ENCODE results near the gene NETO2. TPM values are rescaled to one million over a fixed set of nuclear protein-coding genes. Genes with fewer than 3 reads are reported as not detected.
"Not testable (repeated sequence)": the region's sequence is repeated elsewhere in the genome, so short reads cannot be mapped to it uniquely, and the experiment has no call there.

Gene NETO2, protein sequence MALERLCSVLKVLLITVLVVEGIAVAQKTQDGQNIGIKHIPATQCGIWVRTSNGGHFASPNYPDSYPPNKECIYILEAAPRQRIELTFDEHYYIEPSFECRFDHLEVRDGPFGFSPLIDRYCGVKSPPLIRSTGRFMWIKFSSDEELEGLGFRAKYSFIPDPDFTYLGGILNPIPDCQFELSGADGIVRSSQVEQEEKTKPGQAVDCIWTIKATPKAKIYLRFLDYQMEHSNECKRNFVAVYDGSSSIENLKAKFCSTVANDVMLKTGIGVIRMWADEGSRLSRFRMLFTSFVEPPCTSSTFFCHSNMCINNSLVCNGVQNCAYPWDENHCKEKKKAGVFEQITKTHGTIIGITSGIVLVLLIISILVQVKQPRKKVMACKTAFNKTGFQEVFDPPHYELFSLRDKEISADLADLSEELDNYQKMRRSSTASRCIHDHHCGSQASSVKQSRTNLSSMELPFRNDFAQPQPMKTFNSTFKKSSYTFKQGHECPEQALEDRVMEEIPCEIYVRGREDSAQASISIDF
- polyA plus RNA-seq (2014; cell fraction: cytosol; rRNA removed), result 92.3 and 101 TPM in 2 replicates
- 77.1 and 109 TPM in 2 replicates for polyA plus RNA-seq (2014; cell fraction: nucleus; rRNA removed)

DNA sequence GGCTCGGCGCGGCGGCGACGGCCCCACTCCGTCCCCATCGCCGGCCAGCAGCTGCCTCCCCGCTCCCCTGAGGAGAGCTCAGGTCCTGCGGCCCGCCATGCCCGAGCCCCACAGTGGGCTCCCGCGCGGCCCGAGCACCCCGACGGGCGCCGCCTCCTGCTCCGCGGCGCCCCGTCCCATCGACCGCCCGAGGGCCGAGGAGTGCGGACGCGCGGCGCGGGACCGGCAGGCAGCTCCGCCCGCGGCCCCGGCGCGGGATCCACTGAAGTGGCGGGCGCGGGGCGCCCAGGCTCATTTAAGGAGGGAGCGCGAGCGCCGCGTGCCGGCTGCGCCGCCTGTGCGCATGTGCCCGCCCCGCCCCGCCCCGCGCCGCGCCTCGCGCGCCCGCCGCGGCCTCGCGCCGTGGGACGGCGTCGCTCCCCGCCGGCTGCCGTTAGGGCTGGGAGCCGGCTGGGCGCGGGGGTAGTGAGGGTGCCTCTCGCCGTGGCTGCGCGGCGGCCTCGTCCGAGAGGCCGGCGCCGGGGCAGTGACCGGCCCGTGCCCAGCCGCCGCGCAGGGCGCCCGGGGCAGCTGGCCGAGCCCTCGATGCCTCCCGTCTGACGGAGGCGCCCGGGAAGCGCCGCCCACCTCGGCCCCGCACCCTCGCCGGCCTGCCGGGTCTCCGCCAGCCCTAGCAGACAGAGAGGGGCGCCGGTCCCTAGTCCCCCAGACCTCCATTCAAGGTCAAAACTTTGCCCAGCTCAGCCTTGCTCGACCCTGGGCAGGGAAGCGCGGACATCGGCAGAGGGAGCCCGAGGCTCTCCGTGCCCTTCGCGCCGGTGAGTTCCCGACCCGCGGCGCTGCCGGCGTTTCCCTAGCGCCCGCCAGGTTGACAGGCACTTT, at the start of gene NETO2:
Gene NETO2, minus strand, starts transcription at position 269 of the 882 bp plus-strand sequence. CDS start 333 bp downstream, outside the sequence.
- DNase-seq (ENCODE audit: low spot score), result peak; percentile 67

DNA sequence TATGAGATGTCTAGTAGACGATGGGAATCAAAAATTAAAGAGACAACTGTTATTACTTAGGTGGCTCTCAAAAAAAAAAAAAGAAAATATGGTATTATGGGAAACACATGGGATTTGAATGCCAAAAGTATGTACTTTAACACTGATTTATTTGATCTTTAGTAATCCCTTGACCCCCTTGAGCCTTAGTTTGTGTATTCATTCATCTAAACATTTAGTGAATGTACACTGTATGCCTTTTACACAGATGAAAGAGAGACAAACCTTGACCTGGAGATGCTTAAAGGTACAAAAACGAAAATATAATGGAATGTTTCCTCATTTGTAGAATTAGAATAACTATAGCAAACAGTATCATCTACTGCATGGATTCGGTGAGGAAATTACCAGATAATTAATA, 38.6 kb upstream of the NETO2 start:
- no peak for DNase-seq (ENCODE audit: low spot score)

DNA sequence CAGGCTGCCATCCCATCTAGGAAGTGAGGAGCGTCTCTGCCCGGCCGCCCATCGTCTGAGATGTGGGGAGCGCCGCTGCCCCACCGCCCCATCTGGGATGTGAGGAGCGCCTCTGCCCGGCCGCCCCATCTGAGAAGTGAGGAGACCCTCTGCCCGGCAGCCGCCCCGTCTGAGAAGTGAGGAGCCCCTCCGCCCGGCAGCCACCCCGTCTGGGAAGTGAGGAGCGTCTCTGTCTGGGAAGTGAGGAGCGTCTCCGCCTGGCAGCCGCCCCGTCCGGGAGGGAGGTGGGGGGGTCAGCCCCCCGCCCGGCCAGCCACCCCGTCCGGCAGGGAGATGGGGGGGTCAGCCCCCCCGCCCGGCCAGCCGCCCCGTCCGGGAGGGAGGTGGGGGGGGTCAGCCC, 37.3 kb upstream of the NETO2 start:
- DNase-seq (ENCODE audit: low spot score), result not testable (repeated sequence)

DNA sequence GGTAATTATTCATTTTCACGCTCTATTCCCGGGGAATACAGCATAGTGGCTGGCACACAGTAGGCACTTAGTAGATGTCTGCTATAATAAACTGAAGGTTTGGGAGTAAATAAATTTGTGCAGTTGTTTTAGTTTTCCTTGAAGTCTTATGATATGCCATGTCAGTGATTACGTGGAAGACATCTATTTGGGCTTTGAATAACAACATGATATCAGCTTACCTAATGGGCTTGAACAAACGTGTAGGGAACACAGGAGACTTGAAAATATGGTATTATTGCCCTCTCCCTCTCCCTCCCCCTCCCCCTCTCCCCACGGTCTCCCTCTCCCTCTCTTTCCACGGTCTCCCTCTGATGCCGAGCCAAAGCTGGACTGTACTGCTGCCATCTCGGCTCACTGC, 36.3 kb upstream of the NETO2 start:
- DNase-seq (ENCODE audit: low spot score), result no peak

DNA sequence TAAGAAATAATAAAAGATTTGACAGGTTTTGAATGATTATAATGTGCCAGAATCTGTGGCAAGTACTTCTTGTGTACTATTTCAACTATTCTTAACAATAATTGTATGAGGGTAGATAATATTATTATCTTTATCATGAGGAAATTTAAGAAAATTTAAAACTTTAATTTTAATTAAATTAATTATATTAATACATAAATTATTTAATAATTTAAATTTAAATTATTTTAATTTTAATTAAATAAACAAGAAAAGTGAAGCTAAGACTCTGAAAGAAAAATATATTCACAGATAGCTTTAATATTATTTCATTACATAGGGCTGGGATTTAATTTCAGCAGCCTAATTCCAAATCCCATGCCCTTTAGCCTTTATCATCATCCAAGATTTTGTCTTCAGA, 31.4 kb upstream of the NETO2 start:
- no peak for DNase-seq (ENCODE audit: low spot score)

DNA sequence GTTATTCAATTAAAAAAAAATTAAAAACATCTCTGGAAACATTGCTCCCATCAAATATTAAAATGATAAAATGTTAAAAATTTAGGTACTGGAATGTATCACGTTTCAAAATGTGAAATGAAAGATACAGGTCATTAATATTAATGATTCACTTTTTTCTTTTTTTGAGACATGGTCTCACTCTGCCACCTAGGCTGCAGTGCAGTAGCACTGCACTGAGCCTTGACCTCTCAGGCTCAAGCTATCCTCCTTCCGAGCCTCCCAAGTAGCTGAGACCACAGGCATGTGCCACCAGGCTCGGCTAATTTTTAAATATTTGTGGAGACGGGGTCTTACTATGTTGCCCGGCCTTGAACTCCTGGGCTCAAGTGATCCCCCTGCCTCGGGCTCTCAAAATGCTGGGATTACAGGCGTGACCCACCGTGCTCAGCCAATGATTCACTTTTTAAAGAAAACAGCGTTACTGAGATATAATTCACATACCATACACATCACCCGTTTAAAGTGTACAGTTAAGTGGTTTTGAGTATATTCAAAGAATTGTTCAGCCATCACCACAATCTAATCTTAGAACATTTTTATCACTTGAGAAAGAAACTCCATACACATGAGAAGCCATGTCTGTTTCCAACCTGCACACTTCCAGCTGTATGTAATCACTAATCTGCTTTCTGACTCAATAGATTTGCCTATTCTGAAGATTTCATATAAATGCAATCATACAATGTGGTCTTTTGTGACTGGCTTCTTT, 19.1 kb upstream of the NETO2 start:
- DNase-seq (ENCODE audit: low spot score), result no peak

DNA sequence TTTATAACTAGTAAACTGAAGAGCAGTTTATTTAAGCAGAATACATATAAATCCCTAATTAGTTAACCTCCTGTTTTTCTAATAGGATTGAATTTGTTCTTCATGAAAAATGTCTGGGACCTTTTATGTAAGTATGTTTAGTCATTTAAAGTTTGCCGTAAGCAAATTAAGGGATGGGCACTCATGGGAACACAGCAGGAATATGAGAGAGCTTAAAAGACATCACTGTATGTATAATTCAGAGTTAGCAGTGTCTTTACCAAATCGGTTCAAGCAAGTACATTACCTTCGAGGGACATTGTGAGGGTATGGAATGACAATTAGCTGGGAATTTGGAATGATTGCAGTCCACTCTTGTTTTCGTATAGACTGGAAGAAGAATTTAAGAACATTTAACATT, 17.7 kb upstream of the NETO2 start:
- no peak for DNase-seq (ENCODE audit: low spot score)

DNA sequence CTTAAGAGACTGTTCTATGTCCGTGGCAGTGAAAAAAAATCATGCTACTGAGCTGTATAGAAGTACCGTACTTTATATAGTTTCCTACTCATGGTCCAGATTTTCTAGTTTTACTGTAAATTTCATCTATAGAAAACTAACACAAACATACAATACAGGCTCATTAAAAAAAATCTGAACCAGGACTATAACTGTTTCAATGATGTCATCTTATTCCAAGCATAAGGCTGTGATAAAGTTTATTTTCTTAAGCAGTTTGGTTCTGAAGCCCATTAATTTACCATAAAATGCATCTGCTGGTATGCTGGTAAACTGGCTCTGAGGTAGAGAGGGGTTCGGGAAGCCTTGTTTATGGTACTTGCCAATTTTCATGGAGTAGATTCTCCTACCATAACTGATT, 16.7 kb upstream of the NETO2 start:
- no peak for DNase-seq (ENCODE audit: low spot score)

DNA sequence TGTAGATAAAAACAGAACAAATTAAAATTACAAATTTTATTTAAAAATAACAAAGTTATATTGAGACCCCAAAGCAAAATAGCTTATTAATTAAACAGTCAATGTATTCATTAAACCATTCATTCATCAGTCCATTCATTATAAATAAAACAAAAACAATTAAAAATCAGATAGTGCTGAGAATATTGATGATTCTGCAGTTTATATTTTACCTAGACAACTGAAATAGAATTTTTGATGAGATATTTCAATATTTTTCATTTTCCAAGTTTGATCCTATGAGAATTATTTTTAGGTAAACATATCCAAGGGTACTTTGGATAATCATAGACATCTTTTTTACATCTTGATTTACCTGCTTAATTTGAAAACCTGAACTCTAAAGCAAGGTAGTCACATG, 15.2 kb upstream of the NETO2 start:
- no peak for DNase-seq (ENCODE audit: low spot score)

DNA sequence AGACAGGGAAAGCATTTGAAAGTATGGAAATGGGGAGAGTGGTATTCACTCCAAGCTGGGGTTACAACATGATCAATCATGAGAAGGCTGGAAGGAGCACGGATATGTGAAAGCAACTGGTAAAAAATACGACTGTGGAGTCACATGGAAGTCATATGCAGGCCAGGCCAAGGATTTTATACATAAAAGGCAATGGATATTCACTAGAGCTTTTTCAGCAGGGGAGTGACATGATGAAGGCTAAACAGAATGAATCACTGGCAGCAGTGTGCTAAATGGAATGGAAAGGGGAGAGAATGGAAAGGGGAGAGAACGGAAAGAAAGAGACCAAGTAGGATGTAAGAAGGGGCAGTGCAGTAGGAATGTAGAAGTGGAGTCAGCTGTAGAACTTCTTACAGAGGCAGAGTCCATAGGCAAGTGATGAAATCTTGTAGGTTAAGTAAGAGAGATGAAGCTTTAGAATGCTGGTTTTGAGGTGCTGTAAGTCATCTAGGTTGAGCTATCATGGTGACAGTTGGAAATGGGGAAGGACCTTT, 13.0 kb upstream of the NETO2 start:
- no peak for DNase-seq (ENCODE audit: low spot score)

DNA sequence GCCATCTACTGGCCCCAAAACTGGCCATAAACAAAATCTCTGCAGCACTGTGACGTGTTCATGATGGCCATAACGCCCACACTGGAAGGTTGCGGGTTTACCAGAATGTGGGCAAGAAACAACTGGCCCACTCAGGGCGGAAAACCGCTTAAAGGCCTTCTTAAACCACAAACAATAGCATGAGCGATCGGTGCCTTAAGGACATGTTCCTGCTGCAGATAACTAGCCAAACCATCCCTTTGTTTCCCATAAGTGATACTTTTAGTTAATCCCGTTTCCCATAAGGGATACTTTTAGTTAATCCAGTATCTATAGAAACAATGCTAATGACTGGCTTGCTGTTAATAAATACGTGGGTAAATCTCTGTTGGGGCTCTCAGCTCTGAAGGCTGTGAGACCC, 8.8 kb upstream of the NETO2 start:
- DNase-seq (ENCODE audit: low spot score), result not testable (repeated sequence)

DNA sequence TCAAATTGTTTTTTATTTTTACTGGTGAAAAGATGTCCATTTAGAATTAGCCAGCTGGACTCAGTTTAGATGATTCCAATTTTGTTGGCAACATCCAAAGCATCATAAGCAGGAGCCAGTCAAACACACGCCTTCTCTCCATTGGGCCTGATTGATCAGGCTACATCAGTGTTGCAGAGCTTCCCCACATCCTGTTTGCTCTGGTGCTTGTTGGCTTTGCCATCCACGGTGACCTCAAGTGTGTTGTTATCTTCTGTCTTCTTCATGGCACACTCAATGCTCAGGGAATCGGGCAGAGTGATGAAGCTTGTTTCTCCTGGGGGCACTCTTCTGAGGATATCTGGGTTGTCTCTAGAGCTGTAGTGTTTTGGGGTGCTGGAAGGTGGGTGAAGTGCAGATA, 6.3 kb upstream of the NETO2 start:
- no peak for DNase-seq (ENCODE audit: low spot score)

DNA sequence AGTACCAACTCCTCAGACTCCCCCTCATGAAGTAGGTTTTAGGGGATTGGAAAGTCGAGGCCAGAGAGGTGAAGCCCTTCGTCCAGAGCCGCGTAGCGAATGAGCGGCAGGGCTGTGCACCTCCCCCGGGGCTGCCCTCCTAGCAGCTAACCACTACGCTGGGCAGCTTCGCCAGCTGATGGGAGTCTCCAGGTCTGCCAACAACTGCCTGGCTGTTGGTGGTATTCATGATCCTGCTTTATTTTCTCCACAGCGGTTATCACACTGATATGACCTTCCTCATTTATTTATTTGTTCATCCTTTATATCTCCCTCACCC, 773 bp upstream of the NETO2 start:
- DNase-seq (ENCODE audit: low spot score), result no peak

DNA sequence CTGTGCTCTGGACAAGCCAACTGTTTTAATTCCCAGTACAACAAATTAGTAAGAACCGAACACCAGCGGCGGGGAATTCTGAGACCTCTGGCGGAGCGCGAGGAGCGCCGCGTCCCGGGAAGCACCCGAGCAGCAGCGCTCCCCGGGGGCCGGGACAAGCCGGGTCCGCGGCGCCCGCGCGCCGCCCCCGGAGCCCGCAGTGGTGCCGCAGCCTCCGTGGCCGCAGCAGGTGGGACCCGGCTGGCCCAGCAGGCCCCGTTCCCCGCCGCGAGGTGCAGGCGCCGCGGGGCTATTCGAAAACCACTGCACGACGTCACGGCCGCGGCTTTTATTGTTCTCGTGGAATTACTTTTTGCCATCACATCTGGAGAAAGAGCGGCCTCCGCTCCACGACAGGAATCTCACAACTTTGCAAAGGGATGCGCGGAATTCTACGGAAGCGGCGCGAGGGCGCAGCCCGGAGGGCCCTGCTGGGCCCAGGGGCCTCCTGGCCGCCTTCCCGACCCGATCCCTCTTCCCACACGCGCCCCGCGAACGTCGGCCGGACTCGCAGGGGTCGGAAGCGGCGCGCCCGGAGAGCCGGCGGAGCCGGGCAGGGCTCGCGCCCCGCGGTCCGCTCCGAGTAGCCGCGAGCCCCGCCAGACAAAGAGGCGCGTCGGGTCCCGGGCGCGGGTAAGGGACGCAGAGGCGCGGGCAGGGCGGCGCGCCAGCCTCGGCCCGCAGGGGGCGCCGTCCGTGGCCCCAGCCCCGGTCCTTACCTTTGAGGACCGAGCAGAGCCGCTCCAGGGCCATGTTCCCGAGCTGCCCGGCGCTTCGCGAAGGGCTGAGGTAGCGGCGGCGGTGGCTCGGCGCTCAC, 696 bp downstream of the NETO2 start:
- DNase-seq (ENCODE audit: low spot score), result peak; percentile 75

DNA sequence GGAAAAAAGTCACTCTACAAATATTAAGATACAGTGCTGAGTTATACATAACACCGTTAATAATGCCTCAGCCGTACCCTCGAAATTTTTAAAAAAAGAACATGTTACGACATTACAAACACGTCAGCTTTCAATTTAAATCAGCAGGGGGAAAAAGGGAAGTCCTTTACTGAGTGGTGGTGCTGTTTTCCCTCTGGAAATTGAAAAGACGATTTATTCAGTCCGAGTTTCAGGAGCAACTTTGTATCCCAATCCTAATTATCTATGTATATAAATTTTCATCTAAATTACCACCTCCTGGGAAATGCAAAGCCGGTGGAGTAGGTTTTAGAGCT, 1.3 kb downstream of the NETO2 start:
- no peak for DNase-seq (ENCODE audit: low spot score)

DNA sequence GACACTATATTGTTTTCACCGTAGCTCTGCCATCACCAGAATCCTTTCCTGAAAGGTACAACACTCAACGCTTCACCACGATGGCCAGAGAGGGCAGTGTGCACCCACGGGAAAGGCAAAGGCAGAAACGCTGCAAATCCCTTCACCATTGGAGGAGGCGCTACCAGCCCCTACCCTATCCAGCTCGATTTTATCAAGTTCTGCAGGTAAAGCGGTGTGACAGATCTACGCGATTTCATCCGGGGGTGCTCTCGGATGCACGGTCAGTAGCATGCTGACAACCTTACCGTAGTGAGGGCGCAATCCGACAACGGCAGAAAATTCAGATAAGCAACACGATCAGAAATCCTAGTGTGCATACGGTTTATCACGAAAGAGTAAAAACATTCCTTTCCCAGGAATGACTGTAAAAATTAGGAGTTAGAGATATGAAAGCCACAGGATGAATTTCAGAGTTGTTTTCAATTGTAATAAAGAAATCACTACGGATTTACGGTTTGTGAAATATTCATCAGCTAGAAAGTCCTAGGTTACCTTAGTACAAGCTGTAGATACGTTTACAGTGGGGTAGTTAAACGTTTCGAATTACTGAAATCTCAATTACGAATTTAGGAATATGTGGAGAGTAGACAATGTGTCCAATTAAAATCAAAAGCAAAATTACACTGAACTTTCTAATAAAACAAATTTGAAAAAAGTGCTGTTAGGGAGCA, 1.8 kb downstream of the NETO2 start:
- DNase-seq (ENCODE audit: low spot score), result peak; percentile 90

DNA sequence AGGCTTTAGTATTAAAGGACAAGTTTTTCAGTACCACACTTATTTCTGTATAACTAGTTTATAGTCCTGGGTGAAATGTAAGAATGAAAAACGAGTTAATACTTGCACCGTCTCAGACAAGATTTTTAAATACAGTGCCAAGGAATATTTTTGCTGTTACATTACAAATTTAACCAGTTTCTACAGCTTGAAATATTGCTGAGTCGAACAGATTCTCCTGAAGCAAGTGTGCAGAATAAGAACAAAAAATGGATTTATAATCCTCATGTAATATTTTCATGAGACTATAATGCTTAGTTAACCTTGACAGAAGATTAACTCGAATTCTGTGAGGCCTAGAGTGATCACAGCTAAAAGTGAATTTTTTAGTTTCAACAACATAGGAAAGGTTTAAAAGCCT, 3.1 kb downstream of the NETO2 start:
- no peak for DNase-seq (ENCODE audit: low spot score)

DNA sequence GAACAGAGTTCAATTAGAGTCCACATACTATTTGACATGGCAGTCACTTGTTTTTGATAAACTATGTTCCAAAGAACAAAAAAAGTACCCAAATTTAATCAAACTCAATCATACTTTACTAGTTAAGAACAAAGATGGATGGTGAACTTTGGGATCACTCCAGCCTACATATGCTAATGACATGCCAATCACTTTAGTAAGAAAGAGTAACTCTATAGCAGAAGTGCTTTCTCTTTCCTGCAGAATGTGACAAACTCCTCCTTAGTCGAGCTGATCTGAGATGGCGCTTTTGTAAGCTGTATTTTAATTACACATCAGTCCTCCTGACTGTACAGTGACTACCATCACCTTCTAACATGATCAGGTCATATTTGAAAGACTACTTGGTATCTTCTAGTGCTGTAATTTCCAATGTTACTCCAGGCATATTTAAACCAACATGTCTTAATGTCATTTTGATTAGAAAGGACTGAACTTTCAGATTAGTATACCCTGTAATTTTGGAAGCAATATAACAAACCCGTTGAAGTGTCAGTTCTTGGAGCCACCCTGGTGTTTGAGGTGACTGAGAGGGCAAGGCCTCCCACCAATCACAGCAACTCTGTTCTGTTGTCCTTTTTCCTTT, 4.1 kb downstream of the NETO2 start:
- DNase-seq (ENCODE audit: low spot score), result no peak

DNA sequence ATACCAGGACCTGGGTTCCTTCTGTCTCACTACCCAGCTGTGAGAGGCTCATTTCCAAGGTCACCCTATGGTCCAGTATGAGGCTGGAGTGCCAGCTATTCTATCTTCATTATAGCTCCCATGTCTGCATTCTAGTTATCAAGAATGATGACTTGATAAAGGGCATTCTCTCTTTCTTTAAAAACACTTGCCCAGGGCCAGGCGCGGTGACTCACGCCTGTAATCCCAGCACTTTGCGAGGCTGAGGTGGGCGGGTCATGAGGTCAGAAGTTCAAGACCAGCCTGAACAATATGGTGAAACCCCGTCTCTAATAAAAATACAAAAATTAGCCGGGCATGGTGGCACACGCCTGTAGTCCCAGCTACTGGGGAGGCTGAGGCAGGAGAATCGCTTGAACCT, 5.8 kb downstream of the NETO2 start:
- not testable (repeated sequence) for DNase-seq (ENCODE audit: low spot score)
